Bone marrow (tissue), 2 donors: Measurements from ENCODE around the gene PTGES3.

Experiments used
- DNase-seq, 2 donors: peaks; one replicate each; lab custom pipeline; 2025; lab: John Stamatoyannopoulos, UW

PTGES3 gene

GRCh38 chr12:56629459-56630179 is 58.5 kb downstream of the PTGES3 start:
- DNase-seq, result peak in 1 of 2 donors; percentile 30

DNA sequence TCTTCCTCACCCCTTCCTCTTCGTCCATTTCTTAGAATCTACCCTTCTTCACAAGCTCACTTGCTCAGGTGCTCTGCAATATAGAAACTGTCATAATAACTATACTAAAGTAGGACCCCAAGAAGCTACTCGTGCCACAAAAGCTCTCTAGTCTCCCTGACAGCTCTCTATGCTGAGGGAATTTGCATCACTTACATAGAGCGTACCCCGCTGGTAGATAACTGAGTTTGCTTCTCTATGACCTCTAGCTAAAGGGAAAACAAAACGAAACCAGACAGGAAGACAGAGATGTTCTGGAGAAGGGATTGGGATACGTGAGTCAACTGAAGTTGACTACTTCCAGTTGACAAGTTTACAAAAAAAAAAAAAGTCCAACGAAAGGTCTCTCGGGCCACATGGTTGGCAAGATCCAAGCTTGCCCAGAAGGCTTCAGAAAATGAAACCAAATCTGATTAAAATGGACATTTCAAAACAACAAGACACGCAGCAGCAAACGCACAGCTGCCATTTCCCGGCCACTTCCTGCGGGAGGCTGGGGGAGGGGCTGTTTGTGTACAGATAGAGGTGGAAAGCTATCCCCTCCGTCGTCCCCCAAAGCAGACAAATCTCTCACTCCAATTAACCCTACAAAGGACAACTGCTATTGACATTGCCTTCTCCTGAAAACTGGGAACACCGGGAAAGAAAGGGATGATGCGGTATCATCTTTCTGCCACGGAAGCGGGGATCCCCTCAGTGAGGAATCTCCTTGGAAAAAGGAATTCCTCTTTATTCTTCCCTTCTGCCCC is 59.2 kb downstream of the PTGES3 start:
- DNase-seq, result peak in 1 of 2 donors; percentile 75

DNA sequence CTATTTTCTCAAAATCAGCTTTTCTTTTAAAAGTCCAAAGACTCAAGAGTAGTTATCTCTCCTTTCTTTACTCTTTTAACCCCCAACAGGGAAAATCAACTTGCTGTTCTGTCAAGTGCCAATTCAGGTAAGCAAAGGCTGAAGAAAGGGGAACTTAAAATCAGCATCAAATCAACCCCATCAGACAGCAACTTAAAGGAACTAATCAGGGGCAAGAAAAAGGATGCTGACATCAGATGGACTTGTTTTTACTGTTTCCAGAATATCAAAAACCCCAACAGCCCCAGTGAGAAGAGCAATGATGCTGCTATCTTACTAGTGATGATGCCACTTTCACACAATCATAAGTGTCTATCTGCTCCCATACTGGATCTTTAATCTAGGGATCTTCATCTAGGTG is 61.4 kb downstream of the PTGES3 start:
- DNase-seq, result no peak

GRCh38 chr12:56622535-56622934 is 65.5 kb downstream of the PTGES3 start:
- DNase-seq, result no peak

GRCh38 chr12:56616925-56617324 is 71.2 kb downstream of the PTGES3 start:
- DNase-seq, result no peak

DNA sequence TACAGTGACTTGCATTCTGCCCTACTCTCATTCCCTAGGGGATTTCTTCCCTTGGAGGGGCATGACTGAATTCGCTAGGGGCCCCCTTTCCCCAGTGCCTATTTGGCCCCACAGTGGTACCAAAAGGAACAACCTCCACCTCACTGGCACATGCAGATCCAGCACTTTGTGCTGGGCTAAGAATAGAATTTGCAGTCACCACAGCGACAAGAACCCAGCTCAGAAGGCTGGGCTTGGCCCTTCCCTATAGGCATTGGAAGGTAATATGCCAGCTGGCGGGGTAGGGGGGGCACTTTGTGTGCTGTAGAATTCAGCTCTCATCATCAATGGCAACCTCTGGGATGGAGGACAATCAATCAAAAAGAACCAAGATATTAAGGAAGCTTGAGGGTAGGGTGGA is 71.8 kb downstream of the PTGES3 start:
- no peak for DNase-seq

DNA sequence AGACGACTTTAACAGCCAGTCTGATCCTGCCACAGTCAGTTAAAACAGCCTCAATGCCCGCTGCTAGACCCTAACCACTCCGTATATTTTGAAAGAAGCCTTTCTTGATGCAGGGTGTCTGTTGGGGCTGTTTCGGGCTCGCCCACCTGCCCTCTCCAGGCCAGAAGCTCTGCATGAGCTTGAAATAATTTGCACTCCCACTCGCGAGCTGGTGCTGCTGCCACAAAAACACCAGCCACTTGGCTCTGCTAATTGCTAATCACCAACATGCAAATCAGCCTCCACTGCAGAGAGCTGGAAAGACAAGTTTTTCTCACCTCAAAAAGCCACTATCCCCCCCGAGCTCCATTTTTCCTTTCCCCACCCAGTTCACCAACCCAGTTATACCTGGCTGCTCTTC is 73.5 kb downstream of the PTGES3 start:
- no peak for DNase-seq
